ENCODE data around the gene TPK1.
"Not testable (repeated sequence)": the region's sequence is repeated elsewhere in the genome, so short reads cannot be mapped to it uniquely, and the experiment has no call there.

Gene TPK1

GRCh38 chr7:144777889-144778288 lies 58.0 kb downstream of the TPK1 start:
- DNase-seq (ENCODE audit: low read depth in 2 of 2, low spot score in 1 of 2) = not testable (repeated sequence)

GRCh38 chr7:144777005-144777839 lies 58.6 kb downstream of the TPK1 start:
- no peak for DNase-seq (ENCODE audit: low read depth in 2 of 2, low spot score in 1 of 2)

GRCh38 chr7:144776447-144776846 lies 59.4 kb downstream of the TPK1 start:
- no peak for DNase-seq (ENCODE audit: low read depth in 2 of 2, low spot score in 1 of 2)

GRCh38 chr7:144775749-144776148 lies 60.1 kb downstream of the TPK1 start:
- no peak for DNase-seq (ENCODE audit: low read depth in 2 of 2, low spot score in 1 of 2)

GRCh38 chr7:144771927-144772326 lies 63.9 kb downstream of the TPK1 start:
- DNase-seq (ENCODE audit: low read depth in 2 of 2, low spot score in 1 of 2) = no peak

GRCh38 chr7:144771174-144771573 lies 64.7 kb downstream of the TPK1 start:
- DNase-seq (ENCODE audit: low read depth in 2 of 2, low spot score in 1 of 2) = no peak

GRCh38 chr7:144769352-144769751 lies 66.5 kb downstream of the TPK1 start:
- no peak for DNase-seq (ENCODE audit: low read depth in 2 of 2, low spot score in 1 of 2)

GRCh38 chr7:144768633-144769032 lies 67.2 kb downstream of the TPK1 start:
- no peak for DNase-seq (ENCODE audit: low read depth in 2 of 2, low spot score in 1 of 2)

- no peak for DNase-seq (ENCODE audit: low read depth in 2 of 2, low spot score in 1 of 2)
These were observed 72.6 kb downstream of the TPK1 start for GRCh38 chr7:144763291-144763690.

GRCh38 chr7:144762853-144763252 lies 73.0 kb downstream of the TPK1 start:
- no peak for DNase-seq (ENCODE audit: low read depth in 2 of 2, low spot score in 1 of 2)

GRCh38 chr7:144761493-144761892 lies 74.4 kb downstream of the TPK1 start:
- DNase-seq (ENCODE audit: low read depth in 2 of 2, low spot score in 1 of 2) = no peak

- no peak for DNase-seq (ENCODE audit: low read depth in 2 of 2, low spot score in 1 of 2)
These were observed 76.2 kb downstream of the TPK1 start for GRCh38 chr7:144759653-144760052.

- DNase-seq (ENCODE audit: low read depth in 2 of 2, low spot score in 1 of 2) = no peak
These were observed 87.9 kb downstream of the TPK1 start for GRCh38 chr7:144747936-144748335.

- DNase-seq (ENCODE audit: low read depth in 2 of 2, low spot score in 1 of 2) = no peak
These were observed 97.0 kb downstream of the TPK1 start for GRCh38 chr7:144738708-144739314.

- DNase-seq (ENCODE audit: low read depth in 2 of 2, low spot score in 1 of 2) = no peak
These were observed 97.7 kb downstream of the TPK1 start for GRCh38 chr7:144738146-144738545.

- no peak for DNase-seq (ENCODE audit: low read depth in 2 of 2, low spot score in 1 of 2)
These were observed 98.9 kb downstream of the TPK1 start for GRCh38 chr7:144736880-144737493.

- DNase-seq (ENCODE audit: low read depth in 2 of 2, low spot score in 1 of 2) = no peak
These were observed 100.2 kb downstream of the TPK1 start for GRCh38 chr7:144735505-144736276.

GRCh38 chr7:144731661-144732351 lies 104.0 kb downstream of the TPK1 start:
- DNase-seq (ENCODE audit: low read depth in 2 of 2, low spot score in 1 of 2) = no peak

- no peak for DNase-seq (ENCODE audit: low read depth in 2 of 2, low spot score in 1 of 2)
These were observed 105.6 kb downstream of the TPK1 start for GRCh38 chr7:144730224-144730623.

GRCh38 chr7:144729226-144729625 lies 106.6 kb downstream of the TPK1 start:
- no peak for DNase-seq (ENCODE audit: low read depth in 2 of 2, low spot score in 1 of 2)

- no peak for DNase-seq (ENCODE audit: low read depth in 2 of 2, low spot score in 1 of 2)
These were observed 107.3 kb downstream of the TPK1 start for GRCh38 chr7:144728551-144728950.
